Common myeloid progenitor, CD34-positive (primary cell): ENCODE measurements around the gene ZG16.
"Not testable (repeated sequence)": the region's sequence is repeated elsewhere in the genome, so short reads cannot be mapped to it uniquely, and the experiment has no call there.

Experiments used
- CTCF ChIA-PET: fragments of 350-600 bp; sonication (Branson Sonifier 250); formaldehyde crosslinking; loops from one replicate; lab custom pipeline; 2021; ENCODE audit warnings: antibody characterized with exemption; lab: Charles Lee
- POLR2A ChIA-PET: fragments of 350-600 bp; sonication (Branson Sonifier 250); formaldehyde crosslinking; loops from one replicate; lab custom pipeline; 2021; ENCODE audit warnings: antibody characterized with exemption; lab: Charles Lee
- DNase-seq, 3 donors: peaks; one replicate each; pipeline versions ENCODE4 v3.0.0 to v3.0.0-alpha.2; 2013
- H3K27ac ChIP-seq, 2 experiments: 1 replicate in 1 of 2; 2 replicates in 1 of 2; pipeline ENCODE4 v1.7.0; 2013; ENCODE audit warnings: inconsistent platforms in 2 of 2, low read length in 2 of 2, mild to moderate bottlenecking in 2 of 2, low read depth in 1 of 2, moderate library complexity in 1 of 2; ENCODE audit not compliant: severe bottlenecking in 2 of 2, insufficient read depth in 1 of 2, poor library complexity in 1 of 2
- H3K27me3 ChIP-seq, 5 experiments: replicated peaks in 2 of 5; 1 replicate in 3 of 5; 2 replicates in 2 of 5; pipeline versions ENCODE4 v1.6.1 to v1.7.0; 2013; ENCODE audit warnings: low read length in 4 of 5, mild to moderate bottlenecking in 2 of 5, moderate library complexity in 2 of 5, inconsistent platforms in 1 of 5; ENCODE audit not compliant: insufficient read depth in 5 of 5, control insufficient read depth in 4 of 5
- H3K36me3 ChIP-seq, 4 experiments: 1 replicate in 2 of 4; 2 replicates in 2 of 4; pipeline versions ENCODE4 v1.6.1 to v1.7.0; 2013; ENCODE audit warnings: low read length in 3 of 4, control low read depth in 1 of 4, mild to moderate bottlenecking in 1 of 4; ENCODE audit not compliant: control insufficient read depth in 4 of 4, insufficient read depth in 4 of 4
- H3K4me1 ChIP-seq, 4 experiments: 1 replicate in 3 of 4; 2 replicates in 1 of 4; pipeline versions ENCODE4 v1.6.1 to v1.7.1; 2013; ENCODE audit warnings: low read length in 3 of 4, mild to moderate bottlenecking in 3 of 4, control low read depth in 1 of 4, inconsistent platforms in 1 of 4, moderate library complexity in 1 of 4; ENCODE audit not compliant: control insufficient read depth in 4 of 4, insufficient read depth in 4 of 4; ENCODE audit errors: control extremely low read depth in 1 of 4
- H3K4me3 ChIP-seq, 7 experiments: 1 replicate in 4 of 7; 2 replicates in 3 of 7; pipeline versions ENCODE4 v1.5.1 to v1.7.0; 2013; ENCODE audit warnings: mild to moderate bottlenecking in 7 of 7, low read length in 6 of 7, moderate library complexity in 6 of 7, inconsistent platforms in 2 of 7, low read depth in 2 of 7, control low read depth in 1 of 7; ENCODE audit not compliant: insufficient read depth in 4 of 7, control insufficient read depth in 1 of 7; ENCODE audit errors: extremely low read depth in 1 of 7
- H3K9me3 ChIP-seq, 5 experiments: 1 replicate in 4 of 5; 2 replicates in 1 of 5; pipeline versions ENCODE4 v1.6.1 to v1.7.1; 2013; ENCODE audit warnings: low read length in 4 of 5, mild to moderate bottlenecking in 2 of 5, inconsistent platforms in 1 of 5, low read depth in 1 of 5, moderate library complexity in 1 of 5; ENCODE audit not compliant: control insufficient read depth in 4 of 5, insufficient read depth in 2 of 5; ENCODE audit errors: control extremely low read depth in 1 of 5
- WGBS: methylation state at CpG from one replicate; pipeline ENCODE4 v1.1.5; 2013; ENCODE audit not compliant: insufficient coverage; 5-methylcytosine and 5-hydroxymethylcytosine counted together

Gene ZG16

GRCh38 chr16:29783094-29783953 is 5.3 kb downstream of the ZG16 start:
- 100% methylated on average over 10 of the region's 13 CpGs for WGBS
- H3K27me3 ChIP-seq, H3K4me3 ChIP-seq, H3K36me3 ChIP-seq, H3K27ac ChIP-seq, H3K9me3 ChIP-seq, DNase-seq: not testable (repeated sequence)
- H3K4me1 ChIP-seq: peaks cover 0 to 10% (median 5%) of the 10 kb centered on the region in 4 experiments
- ChIA-PET POLR2A (interaction anchor here (1.0 kb wide), 1 partner anchor 37 kb away, joined by 3 read pairs; the partner anchor contains the start of gene C16orf54), CTCF (interaction anchor here (0.7 to 2.9 kb wide), 8 partner anchors 8 to 83 kb away, joined by 3 to 14 read pairs (median 6); no protein-coding TSS in a partner anchor)

DNA sequence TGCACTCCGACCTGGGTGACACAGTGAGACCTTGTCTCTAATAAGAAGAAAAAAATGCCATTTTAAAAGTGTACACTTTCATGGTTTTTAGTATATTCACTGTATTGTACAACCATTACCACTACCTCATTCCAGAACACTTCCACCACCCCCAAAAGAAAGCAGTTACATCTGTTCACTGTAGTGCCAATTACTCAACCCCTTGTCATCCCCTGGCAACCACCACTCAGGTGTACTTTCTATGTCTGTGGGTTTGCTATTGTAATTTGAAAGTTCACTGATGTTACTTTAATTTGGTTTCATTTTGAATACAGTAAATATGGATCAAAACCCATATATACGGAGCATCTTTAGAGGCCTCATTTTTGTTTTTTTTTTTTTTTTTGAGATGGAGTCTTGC is 6.1 kb downstream of the ZG16 start:
- DNase-seq: peak in 2 of 3 donors; percentile 33 to 48
- POLR2A ChIA-PET: interaction anchor here (0.6 to 1.2 kb wide), 3 partner anchors 27 to 38 kb away, joined by 3 read pairs; partner anchors contain the start of gene C16orf54
- no peaks in the 10 kb centered on the region for H3K27me3 ChIP-seq
- H3K4me3 ChIP-seq: no peak overlapping the region
- H3K36me3 ChIP-seq: no peaks in the 10 kb centered on the region
- H3K4me1 ChIP-seq: peaks cover 0 to 10% (median 5%) of the 10 kb centered on the region in 4 experiments
- no CpG with 5 or more reads among the region's 2 CpGs for WGBS
- no peaks in the 10 kb centered on the region for H3K9me3 ChIP-seq
- CTCF ChIA-PET: interaction anchor here (0.7 to 2.9 kb wide), 16 partner anchors 8 to 84 kb away, joined by 3 to 14 read pairs (median 6); no protein-coding TSS in a partner anchor
- H3K27ac ChIP-seq: no peak overlapping the region

- 13% methylated on average over 17 of the region's 38 CpGs for WGBS
- ChIA-PET POLR2A (interaction anchor here (1.1 to 1.2 kb wide), 2 partner anchors 39 to 56 kb away, joined by 3 to 4 read pairs; no protein-coding TSS in a partner anchor), CTCF (interaction anchor here (0.9 to 2.9 kb wide), 21 partner anchors 9 to 85 kb away, joined by 3 to 14 read pairs (median 5); partner anchors contain the start of gene PAGR1)
- Histone ChIP-seq H3K36me3 (no peaks in the 10 kb centered on the region), H3K27ac (no peak overlapping the region), H3K4me1 (peaks cover 1 to 16% (median 8%) of the 10 kb centered on the region in 4 experiments), H3K4me3 (peak overlapping the region in 3 of 7 experiments; percentile 35 to 48 (median 39)), H3K27me3 (no peaks in the 10 kb centered on the region), H3K9me3 (no peaks in the 10 kb centered on the region)
- DNase-seq: peak; percentile 46 to 65 (median 64)
Measured at GRCh38 chr16:29784901-29785500, 6.9 kb downstream of the ZG16 start.

GRCh38 chr16:29787155-29787554 is 9.1 kb downstream of the ZG16 start:
- H3K36me3 ChIP-seq, H3K27me3 ChIP-seq, H3K9me3 ChIP-seq, H3K4me3 ChIP-seq, DNase-seq, H3K27ac ChIP-seq, POLR2A ChIA-PET: not testable (repeated sequence)
- CTCF ChIA-PET: interaction anchor here (0.7 to 1.3 kb wide), 2 partner anchors 17 to 40 kb away, joined by 3 read pairs; no protein-coding TSS in a partner anchor
- peaks cover 11 to 29% (median 21%) of the 10 kb centered on the region in 4 experiments for H3K4me1 ChIP-seq
- 100% methylated on average over 4 of the region's 4 CpGs for WGBS

GRCh38 chr16:29789775-29790182 is 11.7 kb downstream of the ZG16 start:
- POLR2A ChIA-PET: interaction anchor here (1.0 to 1.8 kb wide), 6 partner anchors 12 to 45 kb away, joined by 3 to 10 read pairs (median 5); partner anchors contain the start of genes MAZ and ZG16
- H3K4me1 ChIP-seq: peaks cover 12 to 36% (median 29%) of the 10 kb centered on the region in 4 experiments
- 80% methylated on average over 19 of the region's 20 CpGs for WGBS
- H3K36me3 ChIP-seq: peaks cover 0 to 11% (median 0%) of the 10 kb centered on the region in 4 experiments
- no peak for DNase-seq
- H3K9me3 ChIP-seq: no peaks in the 10 kb centered on the region
- no peaks in the 10 kb centered on the region for H3K27me3 ChIP-seq
- CTCF ChIA-PET: interaction anchor here (0.7 to 3.8 kb wide), 16 partner anchors 10 to 90 kb away, joined by 3 to 28 read pairs (median 5); partner anchors contain the start of gene ZG16
- peak overlapping the region; percentile 66 to 85 for H3K27ac ChIP-seq
- peak overlapping the region; percentile 39 to 100 (median 83) for H3K4me3 ChIP-seq

- ChIA-PET CTCF (interaction anchor here (0.7 to 3.8 kb wide), 15 partner anchors 13 to 90 kb away, joined by 3 to 28 read pairs (median 5); no protein-coding TSS in a partner anchor), POLR2A (interaction anchor here (1.0 to 1.8 kb wide), 6 partner anchors 12 to 45 kb away, joined by 3 to 10 read pairs (median 5); partner anchors contain the start of genes MAZ and ZG16)
- Histone ChIP-seq H3K27me3 (no peaks in the 10 kb centered on the region), H3K9me3 (no peaks in the 10 kb centered on the region), H3K4me3 (peak within 1 kb of the TSS; percentile 83 to 100 (median 97)), H3K27ac (peak within 1 kb of the TSS; percentile 72 to 86), H3K4me1 (peaks cover 12 to 34% (median 26%) of the 10 kb centered on the region in 4 experiments), H3K36me3 (peaks cover 0 to 14% (median 0%) of the 10 kb centered on the region in 4 experiments)
- WGBS: under 1% methylated on average over 58 of the region's 67 CpGs
- DNase-seq: peak; percentile 99 to 100 (median 99)
Measured at GRCh38 chr16:29790183-29790948, 12.3 kb downstream of the ZG16 start, which contains the start of gene KIF22. Gene KIF22, plus strand, starts transcription at chr16:29790751. Its CDS starts 9 bp downstream, at chr16:29790760.
